Keratinocyte (primary cell): ENCODE measurements around the gene FRMD3.

Experiments used
- EZH2 ChIP-seq: IDR thresholded peaks from one replicate; pipeline ENCODE4 v1.6.1; 2012; ENCODE audit warnings: inconsistent platforms, mild to moderate bottlenecking, low read length, moderate library complexity
- TF ChIP-seq, protein P1 (sequence below), 3 experiments: IDR thresholded peaks in 1 of 3; conservative IDR thresholded peaks in 1 of 3; optimal IDR thresholded peaks in 1 of 3; 2 replicates in 2 of 3; 3 replicates in 1 of 3; pipeline versions ENCODE3 to v1.5.1; 2011; ENCODE audit warnings: low read length in 3 of 3, mild to moderate bottlenecking in 3 of 3, moderate library complexity in 2 of 3, control low read depth in 1 of 3, inconsistent platforms in 1 of 3; ENCODE audit not compliant: insufficient read depth in 2 of 3; ENCODE audit errors: extremely low read depth in 1 of 3

DNA sequence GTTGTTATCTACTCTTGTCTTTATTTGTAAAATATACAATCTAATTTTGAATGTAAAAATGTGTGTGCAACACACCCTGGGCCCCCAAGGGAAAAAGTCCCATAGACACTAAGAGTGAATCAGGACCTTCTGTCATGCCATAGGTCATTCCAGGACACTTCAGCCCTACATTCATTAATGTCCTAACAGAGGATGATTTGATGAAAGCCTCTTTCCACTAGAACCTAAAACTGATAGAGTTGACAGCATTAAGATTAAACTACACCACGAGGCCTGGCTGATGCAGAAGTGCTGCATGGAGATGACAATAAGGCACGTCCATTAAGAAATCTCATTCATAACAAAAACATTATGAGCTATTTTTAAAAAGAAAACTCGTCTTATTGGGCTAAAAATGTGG is 46.2 kb downstream of the FRMD3 start:
- TF ChIP-seq, protein P1, sequence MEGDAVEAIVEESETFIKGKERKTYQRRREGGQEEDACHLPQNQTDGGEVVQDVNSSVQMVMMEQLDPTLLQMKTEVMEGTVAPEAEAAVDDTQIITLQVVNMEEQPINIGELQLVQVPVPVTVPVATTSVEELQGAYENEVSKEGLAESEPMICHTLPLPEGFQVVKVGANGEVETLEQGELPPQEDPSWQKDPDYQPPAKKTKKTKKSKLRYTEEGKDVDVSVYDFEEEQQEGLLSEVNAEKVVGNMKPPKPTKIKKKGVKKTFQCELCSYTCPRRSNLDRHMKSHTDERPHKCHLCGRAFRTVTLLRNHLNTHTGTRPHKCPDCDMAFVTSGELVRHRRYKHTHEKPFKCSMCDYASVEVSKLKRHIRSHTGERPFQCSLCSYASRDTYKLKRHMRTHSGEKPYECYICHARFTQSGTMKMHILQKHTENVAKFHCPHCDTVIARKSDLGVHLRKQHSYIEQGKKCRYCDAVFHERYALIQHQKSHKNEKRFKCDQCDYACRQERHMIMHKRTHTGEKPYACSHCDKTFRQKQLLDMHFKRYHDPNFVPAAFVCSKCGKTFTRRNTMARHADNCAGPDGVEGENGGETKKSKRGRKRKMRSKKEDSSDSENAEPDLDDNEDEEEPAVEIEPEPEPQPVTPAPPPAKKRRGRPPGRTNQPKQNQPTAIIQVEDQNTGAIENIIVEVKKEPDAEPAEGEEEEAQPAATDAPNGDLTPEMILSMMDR (optimal IDR thresholded peaks at IDR 0.05 in 1 of 3, IDR thresholded peaks at IDR 0.05 in 1 of 3, conservative IDR thresholded peaks at IDR 0.05 in 1 of 3; ENCODE audit: extremely low read depth in 1 of 3, insufficient read depth in 2 of 3, low read length in 3 of 3): no peak
- TF ChIP-seq EZH2: no peak
